ENCODE measurements around the gene TMEM132C.

Gene TMEM132C

GRCh38 chr12:128542844-128543243, 275.9 kb downstream of the TMEM132C start:
- H3K27ac ChIP-seq, result no peak overlapping the region
- TF ChIP-seq ZFX (IDR thresholded peaks at IDR 0.05; ENCODE audit: borderline replicate concordance), result no peak
- TF ChIP-seq, protein P1, sequence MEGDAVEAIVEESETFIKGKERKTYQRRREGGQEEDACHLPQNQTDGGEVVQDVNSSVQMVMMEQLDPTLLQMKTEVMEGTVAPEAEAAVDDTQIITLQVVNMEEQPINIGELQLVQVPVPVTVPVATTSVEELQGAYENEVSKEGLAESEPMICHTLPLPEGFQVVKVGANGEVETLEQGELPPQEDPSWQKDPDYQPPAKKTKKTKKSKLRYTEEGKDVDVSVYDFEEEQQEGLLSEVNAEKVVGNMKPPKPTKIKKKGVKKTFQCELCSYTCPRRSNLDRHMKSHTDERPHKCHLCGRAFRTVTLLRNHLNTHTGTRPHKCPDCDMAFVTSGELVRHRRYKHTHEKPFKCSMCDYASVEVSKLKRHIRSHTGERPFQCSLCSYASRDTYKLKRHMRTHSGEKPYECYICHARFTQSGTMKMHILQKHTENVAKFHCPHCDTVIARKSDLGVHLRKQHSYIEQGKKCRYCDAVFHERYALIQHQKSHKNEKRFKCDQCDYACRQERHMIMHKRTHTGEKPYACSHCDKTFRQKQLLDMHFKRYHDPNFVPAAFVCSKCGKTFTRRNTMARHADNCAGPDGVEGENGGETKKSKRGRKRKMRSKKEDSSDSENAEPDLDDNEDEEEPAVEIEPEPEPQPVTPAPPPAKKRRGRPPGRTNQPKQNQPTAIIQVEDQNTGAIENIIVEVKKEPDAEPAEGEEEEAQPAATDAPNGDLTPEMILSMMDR (IDR thresholded peaks at IDR 0.05), result no peak

DNA sequence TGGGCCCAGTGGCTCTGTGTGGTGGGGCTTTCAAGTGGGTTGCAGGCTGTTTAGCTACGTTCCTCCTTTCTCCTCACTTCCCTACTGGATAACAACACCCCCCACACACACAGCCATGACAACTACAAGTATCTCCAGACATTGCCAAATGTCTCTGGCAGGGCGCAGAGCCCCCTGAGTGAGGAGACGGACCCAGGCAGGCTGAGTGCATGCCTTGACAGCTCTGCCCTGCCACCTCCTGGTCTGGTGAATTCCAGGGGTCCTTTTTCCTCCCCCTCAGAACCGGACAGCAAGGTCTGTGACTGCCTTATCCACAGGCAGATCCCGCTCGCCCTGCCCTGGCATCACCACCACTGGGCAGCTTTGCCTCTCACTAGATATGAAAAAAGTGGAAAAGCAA, 276.5 kb downstream of the TMEM132C start:
- no peak overlapping the region for H3K27ac ChIP-seq
- TF ChIP-seq, protein P1 (IDR thresholded peaks at IDR 0.05), result no peak
- no peak for TF ChIP-seq ZFX (IDR thresholded peaks at IDR 0.05; ENCODE audit: borderline replicate concordance)

DNA sequence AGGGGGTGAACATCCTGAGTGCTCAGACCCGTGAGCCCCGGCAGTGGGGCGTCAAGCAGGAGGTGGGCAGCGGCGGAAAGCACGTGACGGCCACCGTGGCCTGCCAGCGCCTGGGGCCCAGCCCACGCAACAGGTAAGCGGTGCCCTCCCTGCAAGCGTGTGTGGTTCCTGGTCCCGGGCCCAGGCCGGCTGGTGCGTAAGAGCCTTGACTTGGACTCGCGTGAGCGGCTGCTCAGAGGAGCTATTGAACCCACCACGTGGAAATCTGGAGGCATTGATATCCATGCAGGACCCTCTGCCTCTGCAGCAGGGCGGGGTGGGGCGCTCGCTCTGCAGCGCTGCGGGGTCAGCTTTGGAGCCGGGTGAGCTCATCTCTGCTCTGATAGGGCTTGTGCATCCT, 277.0 kb downstream of the TMEM132C start:
- no peak overlapping the region for H3K27ac ChIP-seq
- TF ChIP-seq, protein P1 (IDR thresholded peaks at IDR 0.05), result no peak
- TF ChIP-seq ZFX (IDR thresholded peaks at IDR 0.05; ENCODE audit: borderline replicate concordance), result no peak

DNA sequence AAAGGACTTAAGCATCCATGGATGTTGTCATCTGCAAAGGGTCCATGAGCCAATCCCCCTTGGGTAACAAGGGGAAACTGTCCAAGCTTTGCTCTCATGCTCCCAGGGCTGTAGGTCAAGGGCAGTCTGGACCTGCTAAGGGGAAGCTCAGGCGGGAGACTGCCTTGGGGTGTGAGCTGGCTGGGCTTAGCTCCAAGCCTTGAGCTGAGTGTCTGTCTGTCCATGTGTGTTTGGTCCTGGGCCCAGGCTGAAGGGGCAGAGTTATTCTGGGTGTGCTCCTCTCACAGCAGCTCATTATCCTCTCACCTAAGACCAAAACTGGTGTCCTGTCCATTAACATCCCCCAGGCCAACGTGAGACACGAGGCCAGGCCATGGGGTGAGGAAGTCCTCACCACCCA, 282.0 kb downstream of the TMEM132C start:
- no peak overlapping the region for H3K27ac ChIP-seq

GRCh38 chr12:128549601-128550218, 282.7 kb downstream of the TMEM132C start:
- H3K27ac ChIP-seq, result no peak overlapping the region
- TF ChIP-seq ZFX (IDR thresholded peaks at IDR 0.05; ENCODE audit: borderline replicate concordance), result no peak

More for the DNA sequence above, 282.0 kb downstream of the TMEM132C start:
- no peak for TF ChIP-seq ZFX (IDR thresholded peaks at IDR 0.05; ENCODE audit: borderline replicate concordance)
- TF ChIP-seq, protein P1 (IDR thresholded peaks at IDR 0.05), result no peak

- no peak overlapping the region for H3K27ac ChIP-seq
- TF ChIP-seq, protein P1 (IDR thresholded peaks at IDR 0.05), result no peak
- no peak for TF ChIP-seq ZFX (IDR thresholded peaks at IDR 0.05; ENCODE audit: borderline replicate concordance)
These were observed 284.3 kb downstream of the TMEM132C start for GRCh38 chr12:128551266-128551665.

DNA sequence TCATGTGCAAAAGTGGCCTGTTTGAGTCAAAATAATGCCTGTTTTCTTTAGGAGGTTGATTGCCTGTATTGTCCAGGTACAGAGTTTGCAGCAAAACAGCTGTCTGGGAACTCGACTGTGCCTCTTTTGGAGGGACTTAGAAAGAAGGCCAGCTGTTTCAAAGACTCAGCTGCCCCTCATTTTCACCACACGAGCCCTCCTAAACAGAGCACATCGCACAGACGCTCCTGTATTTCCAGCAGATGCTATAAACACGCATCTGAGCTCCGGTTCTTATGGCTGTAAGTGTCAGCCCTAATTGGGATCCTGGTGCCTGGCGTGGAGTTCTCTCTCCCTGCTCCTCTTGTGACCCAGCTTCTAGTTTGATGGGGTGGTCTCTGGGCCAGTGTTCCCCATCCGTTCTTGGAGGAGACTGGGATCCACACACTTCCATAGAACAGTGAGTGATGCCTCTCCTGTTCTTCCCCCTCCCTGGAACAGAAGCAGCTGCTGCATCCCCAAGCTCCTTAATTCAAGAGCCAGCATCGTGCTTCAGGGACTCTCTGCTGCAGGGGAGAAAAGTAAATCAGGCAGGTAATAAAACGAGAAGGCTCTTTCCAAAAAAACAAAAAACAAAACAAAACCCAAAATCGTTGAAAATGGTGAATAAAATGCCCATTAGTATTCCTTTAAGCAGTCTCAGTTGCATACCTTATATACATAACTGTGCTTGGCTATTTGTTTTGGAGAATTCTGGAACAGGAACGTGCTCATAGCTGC, 287.8 kb downstream of the TMEM132C start:
- TF ChIP-seq ZFX (IDR thresholded peaks at IDR 0.05; ENCODE audit: borderline replicate concordance), result no peak
- TF ChIP-seq, protein P1 (IDR thresholded peaks at IDR 0.05), result no peak
- no peak overlapping the region for H3K27ac ChIP-seq
